Nephron progenitor cell (in vitro differentiated cells): Measurements from ENCODE around the gene FUS.
A peak's percentile ranks its signal among the peaks of the same experiment; 100 is the strongest.

Experiments used
- DNase-seq: peaks from one replicate; pipeline ENCODE4 v3.0.0; 2021
- H3K27ac Mint-ChIP-seq: 2 replicates; pipeline ENCODE4 v1.8.0; 2021; ENCODE audit warnings: mild to moderate bottlenecking, moderate library complexity, mixed read lengths
- H3K27me3 Mint-ChIP-seq: 2 replicates; pipeline ENCODE4 v1.8.0; 2021; ENCODE audit warnings: mild to moderate bottlenecking, low read depth, mixed read lengths; ENCODE audit not compliant: poor library complexity
- H3K36me3 Mint-ChIP-seq: 2 replicates; pipeline ENCODE4 v1.8.0; 2021; ENCODE audit warnings: low read depth, mixed read lengths
- H3K4me1 Mint-ChIP-seq: 2 replicates; pipeline ENCODE4 v1.8.0; 2021; ENCODE audit warnings: mixed read lengths
- H3K4me3 Mint-ChIP-seq: 2 replicates; pipeline ENCODE4 v1.8.0; 2021; ENCODE audit warnings: mild to moderate bottlenecking, moderate library complexity, mixed read lengths
- H3K9me3 Mint-ChIP-seq: 2 replicates; pipeline ENCODE4 v1.8.0; 2021; ENCODE audit warnings: mild to moderate bottlenecking, moderate library complexity, mixed read lengths
- CTCF ChIP-seq: fragments of 200-600 bp; sonication (generic); IDR thresholded peaks from 2 replicates; pipeline ENCODE4 v1.5.0; 2021; ENCODE audit warnings: antibody characterized with exemption

Gene FUS

GRCh38 chr16:31201582-31202413 lies 21.9 kb downstream of the FUS start:
- H3K9me3 Mint-ChIP-seq = no peaks in the 10 kb centered on the region
- peaks cover 26% of the 10 kb centered on the region for H3K36me3 Mint-ChIP-seq
- peaks cover 10% of the 10 kb centered on the region for H3K4me1 Mint-ChIP-seq
- H3K4me3 Mint-ChIP-seq = peak overlapping the region; percentile 75
- peak; percentile 32 for DNase-seq
- peaks cover 82% of the 10 kb centered on the region for H3K27me3 Mint-ChIP-seq
- no peak for TF ChIP-seq CTCF
- H3K27ac Mint-ChIP-seq = no peak overlapping the region

GRCh38 chr16:31202414-31203375 lies 22.8 kb downstream of the FUS start, which contains the start of gene PYCARD:
PYCARD (minus strand) TSS chr16:31202760; CDS start chr16:31202690, 70 bp downstream.
- Mint-ChIP-seq H3K9me3 (no peaks in the 10 kb centered on the region), H3K36me3 (peaks cover 22% of the 10 kb centered on the region), H3K27ac (no peak within 1 kb of the TSS), H3K4me3 (peak within 1 kb of the TSS; percentile 75), H3K4me1 (peaks cover 10% of the 10 kb centered on the region), H3K27me3 (peaks cover 91% of the 10 kb centered on the region)
- no peak for TF ChIP-seq CTCF
- DNase-seq = peak; percentile 63

GRCh38 chr16:31204871-31205666 lies 25.1 kb downstream of the FUS start:
- H3K27ac Mint-ChIP-seq = no peak overlapping the region
- no peak overlapping the region for H3K4me3 Mint-ChIP-seq
- H3K9me3 Mint-ChIP-seq = no peaks in the 10 kb centered on the region
- DNase-seq = no peak
- TF ChIP-seq CTCF = no peak
- peaks cover 96% of the 10 kb centered on the region for H3K27me3 Mint-ChIP-seq
- H3K4me1 Mint-ChIP-seq = peaks cover 10% of the 10 kb centered on the region
- peaks cover 1% of the 10 kb centered on the region for H3K36me3 Mint-ChIP-seq

GRCh38 chr16:31206776-31207175 lies 26.8 kb downstream of the FUS start:
- no peak for DNase-seq
- H3K36me3 Mint-ChIP-seq = no peaks in the 10 kb centered on the region
- no peak overlapping the region for H3K27ac Mint-ChIP-seq
- H3K4me1 Mint-ChIP-seq = peaks cover 4% of the 10 kb centered on the region
- no peaks in the 10 kb centered on the region for H3K9me3 Mint-ChIP-seq
- H3K4me3 Mint-ChIP-seq = no peak overlapping the region
- H3K27me3 Mint-ChIP-seq = peaks cover 97% of the 10 kb centered on the region
- TF ChIP-seq CTCF = no peak

GRCh38 chr16:31213342-31213741 lies 33.4 kb downstream of the FUS start:
- Mint-ChIP-seq H3K4me3 (no peak overlapping the region), H3K9me3 (no peaks in the 10 kb centered on the region)
- TF ChIP-seq CTCF = no peak

More at GRCh38 chr16:31213342-31213741, 33.4 kb downstream of the FUS start:
- Mint-ChIP-seq H3K36me3 (no peaks in the 10 kb centered on the region), H3K4me1 (peaks cover 28% of the 10 kb centered on the region), H3K27ac (no peak overlapping the region), H3K27me3 (peaks cover 94% of the 10 kb centered on the region)
- DNase-seq = no peak
